Omental fat pad (tissue), 4 donors: ENCODE results near the gene CHST5. TPM values are rescaled to one million over a fixed set of nuclear protein-coding genes. Genes with fewer than 3 reads are reported as not detected.

Source experiments
- ATAC-seq: fragments of 150-250 bp; one replicate; pipeline ENCODE4 v1.9.1; 2016; ENCODE audit warnings: mild to moderate bottlenecking, moderate library complexity; ENCODE audit not compliant: low FRiP score
- DNase-seq: peaks from one replicate; pipeline ENCODE4 v3.0.0-alpha.2; 2019; ENCODE audit warnings: low spot score
- total RNA-seq, 4 donors: library from RNA; depleted of rRNA; stranded (reverse); fragments of >200 nt; gene quantifications; one replicate each; pipeline ENCODE4 v1.1.0, GENCODE V29; 2016
- TF ChIP-seq, protein P1 (sequence below), 3 donors: fragments of 450-650 bp; IDR thresholded peaks; one replicate each; pipeline ENCODE4 v1.5.1; 2016 to 2017; ENCODE audit warnings: antibody characterized with exemption in 3 of 3, mild to moderate bottlenecking in 3 of 3, moderate library complexity in 2 of 3

Gene CHST5
- total RNA-seq, 4 donors from 2014 or later, result 0.09 TPM; not detected in 3

DNA sequence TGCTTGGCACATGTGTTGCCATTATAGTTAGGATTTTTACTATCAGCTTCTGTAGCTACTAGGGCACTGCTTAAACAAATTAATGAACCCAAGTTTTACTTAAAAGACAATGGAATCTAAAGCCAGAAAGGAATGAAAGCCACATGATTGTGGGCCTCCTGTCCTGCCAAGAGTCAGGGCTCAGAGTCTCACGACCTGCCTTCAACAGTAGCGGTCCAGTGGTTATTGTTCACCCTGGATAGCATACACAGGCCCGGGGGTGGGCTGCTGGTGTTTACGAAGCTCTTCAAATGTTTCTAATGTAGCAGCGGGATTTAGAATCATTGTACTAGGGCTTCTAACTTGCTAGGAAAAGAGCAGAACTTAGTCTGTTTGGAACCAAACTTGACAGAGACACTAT is 38.0 kb upstream of the CHST5 start:
- no peak for ATAC-seq
- TF ChIP-seq, protein P1, sequence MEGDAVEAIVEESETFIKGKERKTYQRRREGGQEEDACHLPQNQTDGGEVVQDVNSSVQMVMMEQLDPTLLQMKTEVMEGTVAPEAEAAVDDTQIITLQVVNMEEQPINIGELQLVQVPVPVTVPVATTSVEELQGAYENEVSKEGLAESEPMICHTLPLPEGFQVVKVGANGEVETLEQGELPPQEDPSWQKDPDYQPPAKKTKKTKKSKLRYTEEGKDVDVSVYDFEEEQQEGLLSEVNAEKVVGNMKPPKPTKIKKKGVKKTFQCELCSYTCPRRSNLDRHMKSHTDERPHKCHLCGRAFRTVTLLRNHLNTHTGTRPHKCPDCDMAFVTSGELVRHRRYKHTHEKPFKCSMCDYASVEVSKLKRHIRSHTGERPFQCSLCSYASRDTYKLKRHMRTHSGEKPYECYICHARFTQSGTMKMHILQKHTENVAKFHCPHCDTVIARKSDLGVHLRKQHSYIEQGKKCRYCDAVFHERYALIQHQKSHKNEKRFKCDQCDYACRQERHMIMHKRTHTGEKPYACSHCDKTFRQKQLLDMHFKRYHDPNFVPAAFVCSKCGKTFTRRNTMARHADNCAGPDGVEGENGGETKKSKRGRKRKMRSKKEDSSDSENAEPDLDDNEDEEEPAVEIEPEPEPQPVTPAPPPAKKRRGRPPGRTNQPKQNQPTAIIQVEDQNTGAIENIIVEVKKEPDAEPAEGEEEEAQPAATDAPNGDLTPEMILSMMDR (IDR thresholded peaks at IDR 0.05), result no peak
- no peak for DNase-seq

DNA sequence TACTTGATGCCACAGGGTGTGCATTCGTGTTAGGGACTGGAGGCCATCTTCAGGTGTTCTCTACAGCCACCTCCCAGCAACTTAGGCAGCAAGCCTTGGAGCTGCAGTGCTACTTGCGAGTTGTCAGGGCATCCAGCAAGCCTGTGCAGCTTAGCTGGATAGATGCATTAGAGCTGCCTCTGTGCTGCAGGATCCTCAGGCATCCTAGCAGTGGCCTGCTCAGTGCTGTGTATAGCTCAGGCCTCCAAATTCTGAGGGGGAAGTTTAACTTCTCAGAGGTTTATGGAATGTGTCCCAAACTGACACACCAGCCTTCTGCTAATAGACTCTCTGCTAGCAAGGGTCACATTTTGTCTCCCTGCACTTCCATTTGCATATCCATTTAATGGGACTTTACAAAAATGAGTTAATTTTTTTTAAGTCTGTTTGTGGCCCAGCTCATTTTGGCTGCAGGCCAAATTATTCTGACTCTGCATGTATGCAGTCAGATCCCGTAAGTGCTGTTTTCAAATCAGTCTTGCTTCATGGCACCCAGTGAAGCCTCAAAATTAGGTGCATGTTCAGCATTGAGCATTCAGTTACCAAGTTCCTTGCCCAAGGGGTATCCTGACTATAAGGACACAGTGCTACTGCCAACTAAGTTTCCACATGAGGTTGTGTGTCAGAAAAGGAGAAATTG is 37.1 kb upstream of the CHST5 start:
- TF ChIP-seq, protein P1 (IDR thresholded peaks at IDR 0.05), result no peak
- no peak for ATAC-seq
- no peak for DNase-seq

DNA sequence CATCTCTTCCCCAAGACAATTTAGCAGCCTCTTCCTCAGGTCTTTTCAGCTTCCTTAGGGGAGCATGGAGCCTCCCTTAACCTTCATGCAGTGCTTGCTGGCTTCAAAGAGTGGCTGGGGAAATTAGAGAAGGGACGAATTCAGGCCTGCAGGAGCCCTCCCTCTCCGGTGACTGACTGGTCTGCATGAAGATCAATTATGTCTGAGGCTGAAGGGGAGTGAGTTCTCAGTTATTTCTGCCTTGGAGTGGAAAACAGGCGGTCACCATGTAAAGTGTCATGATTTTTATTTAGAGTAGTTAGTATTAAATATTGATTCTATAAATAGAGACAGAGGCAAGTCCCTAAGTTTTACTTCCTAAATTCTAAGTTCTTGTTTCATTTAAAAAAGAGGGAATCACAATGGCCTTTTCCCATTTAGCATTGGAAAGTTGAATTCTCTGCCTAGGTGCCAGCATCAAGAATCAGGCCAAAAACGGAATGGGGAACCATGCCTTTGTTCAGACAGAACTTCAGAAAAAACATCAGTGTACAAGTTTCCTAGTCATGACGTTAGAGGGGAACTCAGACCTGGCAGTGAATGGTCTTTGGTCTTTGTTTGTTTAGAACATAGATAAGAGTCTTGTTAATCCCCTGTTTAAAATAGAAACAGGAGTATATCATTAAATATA is 34.6 kb upstream of the CHST5 start:
- ATAC-seq, result no peak
- no peak for DNase-seq
- TF ChIP-seq, protein P1 (IDR thresholded peaks at IDR 0.05), result no peak

DNA sequence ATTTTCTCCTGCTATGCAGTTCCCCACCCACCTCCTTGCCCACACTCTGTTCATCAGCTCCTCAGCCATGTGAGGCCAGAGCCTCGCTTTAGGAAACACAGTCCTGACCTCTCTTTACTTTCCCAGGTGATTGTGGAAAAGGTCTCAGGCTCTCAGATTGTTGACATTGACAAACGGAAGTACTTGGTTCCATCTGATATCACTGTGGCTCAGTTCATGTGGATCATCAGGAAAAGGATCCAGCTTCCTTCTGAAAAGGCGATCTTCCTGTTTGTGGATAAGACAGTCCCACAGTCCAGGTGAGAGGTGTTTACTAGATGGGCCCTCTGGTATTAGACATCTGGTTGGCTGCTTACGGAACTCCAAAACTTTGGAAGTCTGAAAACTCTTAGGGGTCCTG is 32.0 kb upstream of the CHST5 start:
- DNase-seq (no peak), ATAC-seq (no peak)
- TF ChIP-seq, protein P1 (IDR thresholded peaks at IDR 0.05), result no peak

DNA sequence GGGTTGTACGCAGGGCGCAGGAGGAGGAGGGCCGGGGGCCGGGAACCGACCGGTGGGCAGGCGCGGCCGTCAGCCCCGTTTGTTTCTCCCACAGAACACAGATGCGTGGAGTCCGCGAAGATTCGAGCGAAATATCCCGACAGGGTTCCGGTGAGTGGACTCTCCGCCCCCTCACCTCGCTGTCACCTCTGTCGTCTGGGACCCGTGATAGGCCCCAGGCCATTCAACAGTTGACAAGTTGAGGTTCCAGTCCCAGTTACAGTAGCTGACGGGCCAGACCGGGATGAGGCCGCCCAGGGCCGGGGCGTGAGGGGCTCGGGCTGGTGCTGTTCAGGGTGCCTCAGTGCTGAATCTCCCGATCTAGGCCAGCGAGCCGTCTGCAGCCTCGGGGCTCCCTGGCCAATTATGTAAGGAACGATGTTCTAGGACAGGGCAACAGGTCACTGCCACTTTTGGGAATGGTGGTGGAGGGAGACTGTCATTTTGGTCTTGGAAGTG is 30.9 kb upstream of the CHST5 start:
- TF ChIP-seq, protein P1 (IDR thresholded peaks at IDR 0.05), result no peak
- DNase-seq, result no peak
- ATAC-seq, result peak; percentile 15

DNA sequence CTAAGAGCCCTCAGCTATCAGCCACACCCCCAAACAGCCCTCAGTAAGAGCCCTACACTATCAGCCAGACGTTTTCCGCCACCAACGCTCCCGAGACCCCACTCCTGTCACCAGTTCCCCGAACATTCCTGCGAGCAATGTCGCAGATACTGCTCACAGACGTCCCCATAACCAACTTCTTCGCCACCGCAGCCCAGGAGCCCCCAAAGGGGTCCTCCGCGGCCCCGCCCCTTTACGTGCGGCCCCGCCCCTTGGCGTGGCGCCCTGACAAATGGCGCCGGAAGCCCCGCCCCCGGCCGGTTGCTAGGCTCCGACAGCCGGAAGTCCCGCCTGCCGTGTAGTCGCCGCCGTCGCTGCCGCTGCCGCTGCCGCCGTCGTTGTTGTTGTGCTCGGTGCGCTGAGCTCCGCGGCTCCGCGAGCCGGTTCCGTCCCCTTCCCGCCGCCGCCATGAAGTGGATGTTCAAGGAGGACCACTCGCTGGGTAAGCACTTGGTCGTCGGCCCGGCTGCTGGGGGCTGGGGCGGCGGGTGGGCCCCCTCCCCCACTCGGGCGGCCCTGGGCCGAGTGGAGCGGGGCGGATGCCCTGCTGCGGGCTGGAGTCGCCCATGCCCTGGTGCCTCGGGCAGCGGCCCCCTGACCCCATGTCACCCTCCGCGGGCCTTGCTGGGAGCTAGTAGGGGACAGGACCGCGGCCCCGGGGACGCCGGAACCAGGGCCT is 30.3 kb upstream of the CHST5 start, which contains the start of gene GABARAPL2:
GABARAPL2 (plus strand) TSS at position 340 of the 718 bp plus-strand sequence; CDS start at position 448, 108 bp downstream.
- TF ChIP-seq, protein P1 (IDR thresholded peaks at IDR 0.05), result no peak
- DNase-seq, result peak; percentile 69
- peak; percentile 89 for ATAC-seq
